Gastrocnemius medialis (tissue), 4 donors: ENCODE measurements around the gene SLC25A25. TPM values are rescaled to one million over a fixed set of nuclear protein-coding genes. Genes with fewer than 3 reads are reported as not detected.
"Not testable (repeated sequence)": the region's sequence is repeated elsewhere in the genome, so short reads cannot be mapped to it uniquely, and the experiment has no call there.

Source experiments
- ATAC-seq, 2 donors: fragments of 150-250 bp; one replicate each; pipeline ENCODE4 v1.9.1; 2016
- DNase-seq, 2 donors: peaks; one replicate each; pipeline ENCODE4 v3.0.0-alpha.2; 2019
- H3K27ac ChIP-seq, 4 donors: fragments of 200-600 bp; sonication (generic); 1 replicate in 1 of 4; 2 replicates in 3 of 4; pipeline ENCODE4 v1.5.1; 2016 to 2018; ENCODE audit warnings: mild to moderate bottlenecking in 2 of 4, moderate library complexity in 1 of 4
- H3K27me3 ChIP-seq, 3 donors: fragments of 200-600 bp; sonication (generic) in 2 of 3; 1 replicate in 1 of 3; 2 replicates in 2 of 3; pipeline versions ENCODE4 v1.5.1 to v1.6.0; 2016 to 2019; ENCODE audit warnings: mild to moderate bottlenecking in 1 of 3, moderate library complexity in 1 of 3
- H3K36me3 ChIP-seq, 2 donors: fragments of 200-600 bp; sonication (generic) in 1 of 2; one replicate each; pipeline ENCODE4 v1.5.1; 2017 to 2018
- H3K4me1 ChIP-seq, 2 donors: fragments of 200-600 bp; sonication (generic) in 1 of 2; one replicate each; pipeline ENCODE4 v1.5.1; 2016 to 2017; ENCODE audit warnings: mild to moderate bottlenecking in 2 of 2
- H3K4me3 ChIP-seq, 4 donors: fragments of 200-600 bp; sonication (generic) in 3 of 4; 1 replicate in 1 of 4; 2 replicates in 3 of 4; pipeline ENCODE4 v1.5.1; 2016 to 2019; ENCODE audit warnings: mild to moderate bottlenecking in 2 of 4
- H3K9me3 ChIP-seq, 3 donors: fragments of 200-600 bp; sonication (generic) in 2 of 3; 1 replicate in 1 of 3; 2 replicates in 2 of 3; pipeline ENCODE4 v1.5.1; 2016 to 2019
- CTCF ChIP-seq, 5 experiments: fragments of 450-650 bp in 3 of 5; fragments of 200-600 bp in 2 of 5; sonication (generic) in 2 of 5; IDR thresholded peaks in 4 of 5; conservative IDR thresholded peaks in 1 of 5; 1 replicate in 4 of 5; 2 replicates in 1 of 5; pipeline ENCODE4 v1.5.1; 2016 to 2019; ENCODE audit warnings: antibody characterized with exemption in 5 of 5, mild to moderate bottlenecking in 3 of 5, moderate library complexity in 3 of 5
- POLR2A ChIP-seq, 2 donors: fragments of 450-650 bp; IDR thresholded peaks; one replicate each; pipeline ENCODE4 v1.6.1; 2017; ENCODE audit warnings: antibody characterized with exemption in 2 of 2, mild to moderate bottlenecking in 2 of 2, moderate library complexity in 2 of 2
- in situ Hi-C, 4 donors: fragments of 200-750 bp; cut with MboI; loops; one replicate each; pipeline versions ENCODE4 v1.15.0 to v1.8.0; 2017; ENCODE audit warnings: low sequenced_read_pairs in 4 of 4
- intact Hi-C: fragments of 100-400 bp; cut with DNase I; formaldehyde crosslinking; loops from one replicate; pipeline ENCODE4 v1.15.1; 2023; ENCODE audit warnings: low total_unique reads
- total RNA-seq, 4 donors: library from RNA; depleted of rRNA; stranded (reverse); fragments of >200 nt; gene quantifications; one replicate each; pipeline versions ENCODE4 v1.1.0 to v1.2.3, GENCODE V29; 2016

Gene SLC25A25
- total RNA-seq, 4 donors from 2014 or later, result 26.9 to 98.7 (median 46.0) TPM

GRCh38 chr9:128068386-128069205 is 564 bp downstream of the SLC25A25 start:
- Histone ChIP-seq H3K9me3 (no peaks in the 10 kb centered on the region), H3K36me3 (no peaks in the 10 kb centered on the region), H3K27me3 (no peaks in the 10 kb centered on the region), H3K27ac (peak overlapping the region; percentile 92 to 100 (median 96)), H3K4me3 (peak overlapping the region; percentile 74 to 94 (median 90)), H3K4me1 (peaks cover 43 to 48% of the 10 kb centered on the region in 2 donors)
- DNase-seq (peak in 1 of 2 donors; percentile 39), ATAC-seq (peak in 1 of 2 donors; percentile 12)
- in situ Hi-C loops, result no loop called here
- TF ChIP-seq POLR2A (IDR thresholded peaks at IDR 0.05) (no peak), CTCF (IDR thresholded peaks at IDR 0.05 in 4 of 5, conservative IDR thresholded peaks at IDR 0.05 in 1 of 5) (peak in 1 of 5 experiments; percentile 8)
- intact Hi-C loops, result no loop called here

GRCh38 chr9:128070874-128071273 is 2.8 kb downstream of the SLC25A25 start:
- Histone ChIP-seq H3K27me3 (no peaks in the 10 kb centered on the region), H3K27ac (peak overlapping the region in 2 of 4 donors; percentile 4 to 6), H3K36me3 (no peaks in the 10 kb centered on the region), H3K9me3 (no peaks in the 10 kb centered on the region), H3K4me3 (no peak overlapping the region), H3K4me1 (peaks cover 37 to 56% of the 10 kb centered on the region in 2 donors)
- no peak for TF ChIP-seq CTCF (IDR thresholded peaks at IDR 0.05 in 4 of 5, conservative IDR thresholded peaks at IDR 0.05 in 1 of 5)
- intact Hi-C loops (no loop called here), in situ Hi-C loops (no loop called here)
- ATAC-seq (no peak), DNase-seq (no peak)

- H3K4me3 ChIP-seq, H3K36me3 ChIP-seq, ATAC-seq, DNase-seq, in situ Hi-C loops, H3K27me3 ChIP-seq, intact Hi-C loops, H3K9me3 ChIP-seq: not testable (repeated sequence)
- peaks cover 31 to 50% of the 10 kb centered on the region in 2 donors for H3K4me1 ChIP-seq
- H3K27ac ChIP-seq, result peak overlapping the region; percentile 71 to 78 (median 74)
Measured at GRCh38 chr9:128071475-128071874, 3.4 kb downstream of the SLC25A25 start.

GRCh38 chr9:128072144-128073021 is 4.4 kb downstream of the SLC25A25 start:
- peak overlapping the region; percentile 71 to 78 (median 74) for H3K27ac ChIP-seq
- no peak for TF ChIP-seq POLR2A (IDR thresholded peaks at IDR 0.05)
- TF ChIP-seq CTCF (IDR thresholded peaks at IDR 0.05 in 4 of 5, conservative IDR thresholded peaks at IDR 0.05 in 1 of 5), result no peak
- intact Hi-C loops, result no loop called here
- no peaks in the 10 kb centered on the region for H3K36me3 ChIP-seq
- in situ Hi-C loops, result no loop called here
- H3K4me1 ChIP-seq, result peaks cover 28 to 43% of the 10 kb centered on the region in 2 donors
- no peak overlapping the region for H3K4me3 ChIP-seq
- ATAC-seq, result no peak
- DNase-seq, result peak in 1 of 2 donors; percentile 67
- no peaks in the 10 kb centered on the region for H3K27me3 ChIP-seq
- H3K9me3 ChIP-seq, result no peaks in the 10 kb centered on the region
